ENCODE data around the gene MRPS9.

MRPS9 gene

DNA sequence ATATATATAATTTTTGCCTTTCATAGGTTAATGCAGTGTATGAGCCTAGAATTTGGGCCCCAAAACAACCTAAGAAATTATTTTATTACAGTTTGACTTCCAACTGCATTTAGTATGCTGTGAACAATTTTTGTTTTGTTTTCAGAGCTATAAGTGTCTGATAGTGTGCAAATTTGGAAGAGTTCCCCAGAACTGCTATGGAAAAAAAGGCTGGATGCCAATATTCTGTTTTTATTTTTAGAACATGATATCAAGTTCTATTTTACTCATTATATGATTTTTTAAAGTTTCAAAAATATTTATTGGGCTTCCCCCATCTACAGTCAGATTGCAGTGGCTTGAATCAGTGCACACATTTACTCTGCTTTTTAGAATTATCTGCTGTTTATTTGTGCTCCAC lies 42.6 kb downstream of the MRPS9 start:
- H3K4me3 ChIP-seq (ENCODE audit: low read depth in 1 of 2, low read length in 2 of 2): no peak overlapping the region
- H3K27ac ChIP-seq (ENCODE audit: low read length): no peak overlapping the region
- H3K27me3 ChIP-seq (ENCODE audit: low read depth, low read length): no peaks in the 10 kb centered on the region
- H3K9me3 ChIP-seq (ENCODE audit: control insufficient read depth in 1 of 2, low read length in 2 of 2): no peaks in the 10 kb centered on the region
- H3K4me1 ChIP-seq (ENCODE audit: control insufficient read depth in 1 of 2, insufficient read depth in 2 of 2, low read length in 2 of 2): peaks cover 0 to 3% of the 10 kb centered on the region in 2 donors
- peaks cover 5 to 8% of the 10 kb centered on the region in 2 donors for H3K36me3 ChIP-seq (ENCODE audit: control insufficient read depth in 1 of 2, insufficient read depth in 2 of 2, low read length in 2 of 2)

DNA sequence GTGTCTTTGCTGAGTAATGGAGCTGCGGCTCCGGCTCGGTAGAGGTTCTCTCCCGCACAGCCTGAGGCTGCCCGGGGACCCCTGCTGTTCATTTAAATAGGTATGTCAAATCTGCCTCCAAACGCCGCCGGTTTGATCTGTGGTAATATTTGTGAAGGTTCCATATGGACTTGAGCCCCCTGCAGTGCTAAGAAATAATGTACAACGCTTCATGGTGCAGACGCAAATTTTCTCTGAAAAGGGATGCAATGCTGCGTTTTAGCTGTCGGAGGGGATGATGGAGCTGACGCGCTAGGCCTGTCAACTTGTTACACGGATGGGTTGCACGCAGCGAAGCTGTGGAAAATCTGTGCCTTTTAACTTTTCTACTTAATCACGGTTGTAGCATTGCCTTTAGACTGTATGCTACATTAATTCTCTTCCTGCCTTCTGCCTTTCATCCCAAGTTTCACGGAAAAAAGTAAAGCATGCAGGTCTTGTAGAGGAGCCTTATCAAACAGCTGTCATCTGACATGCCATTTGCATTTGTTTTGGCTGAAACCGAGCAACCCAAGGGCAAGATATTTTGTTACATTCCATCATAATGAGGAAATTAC lies 43.2 kb downstream of the MRPS9 start:
- H3K27ac ChIP-seq (ENCODE audit: low read length): no peak overlapping the region
- no peaks in the 10 kb centered on the region for H3K27me3 ChIP-seq (ENCODE audit: low read depth, low read length)
- no peaks in the 10 kb centered on the region for H3K9me3 ChIP-seq (ENCODE audit: control insufficient read depth in 1 of 2, low read length in 2 of 2)
- H3K4me3 ChIP-seq (ENCODE audit: low read depth in 1 of 2, low read length in 2 of 2): no peak overlapping the region
- H3K4me1 ChIP-seq (ENCODE audit: control insufficient read depth in 1 of 2, insufficient read depth in 2 of 2, low read length in 2 of 2): peaks cover 0 to 3% of the 10 kb centered on the region in 2 donors
- peaks cover 5 to 8% of the 10 kb centered on the region in 2 donors for H3K36me3 ChIP-seq (ENCODE audit: control insufficient read depth in 1 of 2, insufficient read depth in 2 of 2, low read length in 2 of 2)

DNA sequence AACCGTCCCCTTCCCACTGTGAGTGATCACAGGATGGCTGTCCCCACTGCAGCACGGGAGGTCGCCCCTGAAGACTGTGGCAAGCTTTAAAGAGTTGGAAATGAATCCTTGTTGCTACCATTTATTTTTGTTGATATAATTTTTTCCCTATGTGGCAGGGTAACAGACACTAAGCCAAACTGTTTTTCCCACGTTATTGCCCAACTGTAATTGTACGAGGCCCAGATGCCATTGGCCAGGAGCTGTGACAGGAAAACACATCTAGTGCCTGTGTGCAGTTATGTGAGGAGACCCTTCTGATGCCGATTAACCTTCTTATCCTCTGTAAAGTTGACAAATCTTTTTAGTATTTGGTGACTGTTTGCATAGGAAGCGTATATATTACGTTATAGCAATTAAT lies 44.2 kb downstream of the MRPS9 start:
- Histone ChIP-seq H3K4me3 (ENCODE audit: low read depth in 1 of 2, low read length in 2 of 2) (no peak overlapping the region), H3K27me3 (ENCODE audit: low read depth, low read length) (no peaks in the 10 kb centered on the region), H3K36me3 (ENCODE audit: control insufficient read depth in 1 of 2, insufficient read depth in 2 of 2, low read length in 2 of 2) (peaks cover 5 to 8% of the 10 kb centered on the region in 2 donors)

DNA sequence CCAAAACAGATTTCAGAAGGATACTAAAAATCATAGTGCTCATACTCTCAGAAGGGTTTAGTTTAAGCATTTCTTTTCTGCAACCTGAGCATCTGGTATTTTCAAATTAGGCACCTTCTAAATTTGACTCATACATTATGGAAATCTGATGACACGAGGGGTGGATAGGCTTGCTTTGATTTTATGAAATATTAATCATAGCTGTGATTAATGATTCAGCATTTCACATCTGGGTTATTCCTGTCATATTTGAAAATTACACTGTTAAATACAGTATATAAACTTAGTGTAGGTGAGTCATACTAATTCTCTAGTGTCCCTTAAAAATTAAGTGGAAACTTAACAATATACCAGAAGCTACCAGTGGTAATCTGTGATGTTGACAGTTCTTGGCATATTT lies 47.7 kb downstream of the MRPS9 start:
- H3K27ac ChIP-seq (ENCODE audit: low read length): no peak overlapping the region
- peaks cover 0 to 1% of the 10 kb centered on the region in 2 donors for H3K4me1 ChIP-seq (ENCODE audit: control insufficient read depth in 1 of 2, insufficient read depth in 2 of 2, low read length in 2 of 2)
- no peaks in the 10 kb centered on the region for H3K27me3 ChIP-seq (ENCODE audit: low read depth, low read length)
- no peak overlapping the region for H3K4me3 ChIP-seq (ENCODE audit: low read depth in 1 of 2, low read length in 2 of 2)
- no peaks in the 10 kb centered on the region for H3K9me3 ChIP-seq (ENCODE audit: control insufficient read depth in 1 of 2, low read length in 2 of 2)
- H3K36me3 ChIP-seq (ENCODE audit: control insufficient read depth in 1 of 2, insufficient read depth in 2 of 2, low read length in 2 of 2): peaks cover 5 to 20% of the 10 kb centered on the region in 2 donors

More for the DNA sequence above, 44.2 kb downstream of the MRPS9 start:
- H3K27ac ChIP-seq (ENCODE audit: low read length): no peak overlapping the region
- peaks cover 0 to 3% of the 10 kb centered on the region in 2 donors for H3K4me1 ChIP-seq (ENCODE audit: control insufficient read depth in 1 of 2, insufficient read depth in 2 of 2, low read length in 2 of 2)
- no peaks in the 10 kb centered on the region for H3K9me3 ChIP-seq (ENCODE audit: control insufficient read depth in 1 of 2, low read length in 2 of 2)

DNA sequence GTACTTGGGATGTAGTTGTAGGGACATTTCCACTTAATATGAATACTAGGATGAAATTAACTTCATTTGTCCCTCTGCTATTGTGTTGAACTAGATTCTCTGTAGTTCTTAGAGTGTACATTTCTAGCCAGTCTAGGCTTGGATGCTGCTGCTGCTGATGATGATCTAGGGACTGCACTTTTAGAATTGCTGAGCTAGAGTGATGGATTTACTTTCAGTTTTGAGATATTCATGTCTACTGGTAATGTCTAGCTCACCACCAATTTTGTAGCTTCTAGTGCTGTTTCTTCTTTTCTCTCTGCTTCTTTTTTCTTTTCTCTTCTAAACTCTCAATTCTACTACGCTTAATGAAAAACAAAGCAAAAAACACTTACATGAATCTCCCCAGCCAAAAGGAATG lies 49.4 kb downstream of the MRPS9 start:
- H3K27ac ChIP-seq (ENCODE audit: low read length): no peak overlapping the region
- no peak overlapping the region for H3K4me3 ChIP-seq (ENCODE audit: low read depth in 1 of 2, low read length in 2 of 2)
- no peaks in the 10 kb centered on the region for H3K9me3 ChIP-seq (ENCODE audit: control insufficient read depth in 1 of 2, low read length in 2 of 2)
- no peaks in the 10 kb centered on the region for H3K4me1 ChIP-seq (ENCODE audit: control insufficient read depth in 1 of 2, insufficient read depth in 2 of 2, low read length in 2 of 2)
- H3K27me3 ChIP-seq (ENCODE audit: low read depth, low read length): no peaks in the 10 kb centered on the region
- peaks cover under 1 to 21% of the 10 kb centered on the region in 2 donors for H3K36me3 ChIP-seq (ENCODE audit: control insufficient read depth in 1 of 2, insufficient read depth in 2 of 2, low read length in 2 of 2)

DNA sequence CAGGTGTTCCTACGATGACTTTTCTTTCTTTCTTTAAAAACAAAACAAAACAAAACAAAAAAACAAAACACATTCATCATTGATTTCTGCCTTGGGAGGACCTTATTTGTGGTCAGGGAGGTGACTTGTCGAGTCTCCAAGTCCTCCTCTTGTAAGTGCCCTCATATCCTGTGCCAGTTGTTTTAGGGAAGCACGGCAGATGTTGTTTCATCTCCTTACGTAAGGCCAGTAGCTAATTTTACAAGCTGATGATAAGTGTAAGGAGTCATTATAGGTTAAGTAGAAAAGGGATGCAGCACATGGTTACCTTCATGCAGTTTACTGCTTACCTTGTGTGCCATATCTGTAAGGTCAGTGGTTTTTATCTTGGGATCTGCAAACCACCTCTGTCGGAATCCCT lies 52.2 kb downstream of the MRPS9 start:
- H3K4me1 ChIP-seq (ENCODE audit: control insufficient read depth in 1 of 2, insufficient read depth in 2 of 2, low read length in 2 of 2): no peaks in the 10 kb centered on the region
- H3K27ac ChIP-seq (ENCODE audit: low read length): no peak overlapping the region
- peaks cover 4 to 37% of the 10 kb centered on the region in 2 donors for H3K36me3 ChIP-seq (ENCODE audit: control insufficient read depth in 1 of 2, insufficient read depth in 2 of 2, low read length in 2 of 2)
- H3K27me3 ChIP-seq (ENCODE audit: low read depth, low read length): no peaks in the 10 kb centered on the region
- H3K9me3 ChIP-seq (ENCODE audit: control insufficient read depth in 1 of 2, low read length in 2 of 2): no peaks in the 10 kb centered on the region
- H3K4me3 ChIP-seq (ENCODE audit: low read depth in 1 of 2, low read length in 2 of 2): no peak overlapping the region

DNA sequence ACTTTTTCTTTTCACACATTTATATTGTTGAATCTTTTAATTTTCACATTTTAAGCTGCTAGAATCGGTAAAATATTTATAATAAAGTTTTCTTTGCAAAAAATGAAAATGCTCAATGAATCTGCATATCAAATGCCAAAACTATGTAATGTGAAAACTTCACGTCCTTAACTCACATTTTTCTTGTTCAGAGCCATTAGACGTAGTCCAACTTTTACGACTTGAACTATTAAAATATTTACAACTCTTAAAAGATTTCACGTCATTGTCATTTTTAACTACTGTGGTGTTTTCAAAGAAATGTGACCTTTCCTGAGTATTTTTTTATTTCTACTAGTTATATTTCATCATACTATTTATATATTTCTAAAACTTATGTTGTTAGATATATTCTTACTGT lies 54.9 kb downstream of the MRPS9 start:
- Histone ChIP-seq H3K27ac (ENCODE audit: low read length) (no peak overlapping the region), H3K4me3 (ENCODE audit: low read depth in 1 of 2, low read length in 2 of 2) (no peak overlapping the region), H3K9me3 (ENCODE audit: control insufficient read depth in 1 of 2, low read length in 2 of 2) (no peaks in the 10 kb centered on the region), H3K4me1 (ENCODE audit: control insufficient read depth in 1 of 2, insufficient read depth in 2 of 2, low read length in 2 of 2) (no peaks in the 10 kb centered on the region), H3K27me3 (ENCODE audit: low read depth, low read length) (no peaks in the 10 kb centered on the region), H3K36me3 (ENCODE audit: control insufficient read depth in 1 of 2, insufficient read depth in 2 of 2, low read length in 2 of 2) (peaks cover 13 to 52% of the 10 kb centered on the region in 2 donors)

DNA sequence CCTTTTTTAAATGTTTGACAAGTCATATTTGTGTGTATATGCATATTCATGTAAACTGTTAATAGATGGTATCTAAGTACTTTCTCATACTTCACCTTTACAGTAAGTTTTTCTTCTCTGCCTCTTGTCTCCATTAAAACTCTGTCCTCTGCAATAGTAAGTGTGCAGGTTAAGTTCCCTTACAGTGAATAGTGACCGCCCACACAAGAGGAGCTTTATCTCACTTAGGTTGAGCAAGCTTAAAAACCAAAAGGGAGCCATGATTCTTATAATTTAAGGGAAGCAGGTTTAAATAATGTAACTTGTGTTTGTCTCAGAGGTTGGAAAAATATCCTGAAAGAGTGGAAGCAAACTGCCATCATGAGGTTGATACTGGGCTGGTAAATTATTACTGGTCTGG lies 61.3 kb downstream of the MRPS9 start:
- Histone ChIP-seq H3K4me1 (ENCODE audit: control insufficient read depth in 1 of 2, insufficient read depth in 2 of 2, low read length in 2 of 2) (no peaks in the 10 kb centered on the region), H3K27me3 (ENCODE audit: low read depth, low read length) (no peaks in the 10 kb centered on the region), H3K27ac (ENCODE audit: low read length) (no peak overlapping the region), H3K4me3 (ENCODE audit: low read depth in 1 of 2, low read length in 2 of 2) (no peak overlapping the region), H3K9me3 (ENCODE audit: control insufficient read depth in 1 of 2, low read length in 2 of 2) (no peaks in the 10 kb centered on the region), H3K36me3 (ENCODE audit: control insufficient read depth in 1 of 2, insufficient read depth in 2 of 2, low read length in 2 of 2) (peaks cover 17 to 64% of the 10 kb centered on the region in 2 donors)

DNA sequence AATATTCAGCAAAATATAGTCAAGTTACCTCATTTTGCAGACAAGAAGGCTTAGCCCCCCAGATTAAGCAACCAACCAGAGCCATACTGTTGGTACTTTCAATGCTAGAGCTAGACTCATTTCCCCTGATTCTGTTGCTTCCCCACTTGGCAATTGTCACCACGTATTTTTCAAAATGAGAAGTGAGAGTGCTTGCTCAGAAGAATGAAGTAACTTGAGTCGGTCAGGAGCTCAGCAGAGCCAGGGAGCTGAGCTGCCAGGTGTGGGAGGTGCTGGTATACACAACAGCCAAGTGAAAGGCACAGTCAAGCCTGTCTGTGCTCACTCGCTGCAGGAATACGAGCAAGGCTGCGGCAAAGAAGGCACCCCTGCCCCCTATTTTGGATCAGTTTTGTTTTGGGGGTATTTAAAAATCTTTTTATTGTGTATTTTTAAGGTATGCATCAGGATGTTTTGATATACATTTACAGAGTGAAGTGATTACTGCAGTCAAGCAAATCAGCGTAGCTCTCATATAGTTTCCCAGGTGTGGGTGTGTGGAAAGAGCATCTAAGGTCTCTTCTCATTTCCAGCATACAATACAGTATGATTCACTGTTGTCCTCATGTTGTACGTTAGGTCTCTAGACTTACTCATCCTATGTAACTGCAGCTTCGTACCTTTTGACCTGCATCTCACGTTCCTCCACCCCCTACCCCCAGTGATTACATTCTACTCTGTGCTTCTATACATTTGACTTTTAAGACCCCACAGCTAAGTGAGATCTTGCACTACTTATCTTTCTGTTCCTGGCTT lies 62.4 kb downstream of the MRPS9 start:
- Histone ChIP-seq H3K9me3 (ENCODE audit: control insufficient read depth in 1 of 2, low read length in 2 of 2) (no peaks in the 10 kb centered on the region), H3K4me1 (ENCODE audit: control insufficient read depth in 1 of 2, insufficient read depth in 2 of 2, low read length in 2 of 2) (no peaks in the 10 kb centered on the region), H3K27me3 (ENCODE audit: low read depth, low read length) (no peaks in the 10 kb centered on the region), H3K4me3 (ENCODE audit: low read depth in 1 of 2, low read length in 2 of 2) (no peak overlapping the region), H3K27ac (ENCODE audit: low read length) (no peak overlapping the region), H3K36me3 (ENCODE audit: control insufficient read depth in 1 of 2, insufficient read depth in 2 of 2, low read length in 2 of 2) (peaks cover 17 to 55% of the 10 kb centered on the region in 2 donors)

DNA sequence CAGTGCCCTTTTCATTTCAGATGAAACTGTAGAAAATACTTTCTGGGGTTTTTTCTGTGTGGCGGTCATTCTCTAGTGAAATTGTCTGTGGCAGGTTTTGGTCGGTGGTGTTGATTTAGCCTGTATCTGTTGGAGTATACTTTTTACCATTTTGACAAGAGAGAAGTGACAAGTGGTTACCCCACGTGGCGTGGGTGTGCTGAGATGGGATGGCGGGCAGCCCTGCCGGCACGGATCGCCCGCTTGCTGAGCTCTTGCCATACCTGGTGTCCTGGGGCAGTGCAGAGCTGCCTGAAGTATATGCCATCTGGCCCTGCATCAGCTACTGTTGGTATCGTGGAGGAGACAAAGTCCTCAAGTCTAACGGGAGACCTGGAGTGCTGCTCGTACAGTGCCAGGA lies 64.1 kb downstream of the MRPS9 start:
- no peak overlapping the region for H3K4me3 ChIP-seq (ENCODE audit: low read depth in 1 of 2, low read length in 2 of 2)
- no peaks in the 10 kb centered on the region for H3K9me3 ChIP-seq (ENCODE audit: control insufficient read depth in 1 of 2, low read length in 2 of 2)
- H3K27me3 ChIP-seq (ENCODE audit: low read depth, low read length): no peaks in the 10 kb centered on the region
- peaks cover 12 to 44% of the 10 kb centered on the region in 2 donors for H3K36me3 ChIP-seq (ENCODE audit: control insufficient read depth in 1 of 2, insufficient read depth in 2 of 2, low read length in 2 of 2)
- H3K27ac ChIP-seq (ENCODE audit: low read length): no peak overlapping the region
- no peaks in the 10 kb centered on the region for H3K4me1 ChIP-seq (ENCODE audit: control insufficient read depth in 1 of 2, insufficient read depth in 2 of 2, low read length in 2 of 2)

DNA sequence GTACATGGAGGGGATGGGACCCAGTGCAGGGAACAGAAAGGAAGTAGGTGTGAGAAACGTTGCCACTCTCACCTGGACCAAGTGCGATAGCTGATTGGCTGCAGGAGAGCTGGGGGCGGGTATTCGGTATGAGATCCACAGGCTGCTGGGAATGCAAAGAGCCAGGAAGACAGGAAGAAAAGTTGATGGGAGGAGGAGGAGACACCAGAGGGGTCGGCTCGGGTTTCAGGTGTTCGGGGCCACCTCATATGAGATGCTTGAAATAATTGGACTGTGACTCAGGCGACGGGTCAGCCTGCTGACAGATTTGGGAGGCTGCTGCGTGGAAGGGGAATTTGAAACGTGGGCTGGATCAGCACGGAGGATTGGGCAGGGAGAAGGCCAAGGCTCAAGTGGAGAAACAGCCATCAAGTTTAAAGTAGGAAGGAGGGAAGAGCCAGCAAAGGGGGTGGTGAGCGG lies 65.1 kb downstream of the MRPS9 start:
- H3K4me1 ChIP-seq (ENCODE audit: control insufficient read depth in 1 of 2, insufficient read depth in 2 of 2, low read length in 2 of 2): no peaks in the 10 kb centered on the region
- no peak overlapping the region for H3K27ac ChIP-seq (ENCODE audit: low read length)
- H3K27me3 ChIP-seq (ENCODE audit: low read depth, low read length): no peaks in the 10 kb centered on the region
- no peaks in the 10 kb centered on the region for H3K9me3 ChIP-seq (ENCODE audit: control insufficient read depth in 1 of 2, low read length in 2 of 2)
- peaks cover 7 to 37% of the 10 kb centered on the region in 2 donors for H3K36me3 ChIP-seq (ENCODE audit: control insufficient read depth in 1 of 2, insufficient read depth in 2 of 2, low read length in 2 of 2)
- H3K4me3 ChIP-seq (ENCODE audit: low read depth in 1 of 2, low read length in 2 of 2): no peak overlapping the region
